ENCODE data around the gene GCK. TPM values are rescaled to one million over a fixed set of nuclear protein-coding genes. Genes with fewer than 3 reads are reported as not detected.

GCK gene
- total RNA-seq, 1 experiment from 2014 or later = not detected

GRCh38 chr7:44180631-44181030 lies 8.6 kb downstream of the GCK start:
- CTCF ChIA-PET = no interaction called here
- peaks cover 7% of the 10 kb centered on the region for H3K9me3 ChIP-seq (ENCODE audit: low read depth, low read length, poor library complexity, severe bottlenecking)
- BruUV-seq (replicated peaks) = no TSS peak
- TF ChIP-seq EZH2 (IDR thresholded peaks at IDR 0.05; ENCODE audit: borderline replicate concordance, low read depth, low read length, poor library complexity, severe bottlenecking) = no peak
- TF ChIP-seq CTCF (conservative IDR thresholded peaks at IDR 0.05; ENCODE audit: low read depth, low read length) = no peak
- no peak for DNase-seq (ENCODE audit: low spot score)
- no peaks in the 10 kb centered on the region for H3K27me3 ChIP-seq (replicated peaks; ENCODE audit: insufficient read depth, low read depth, low read length, poor library complexity)
- no peak overlapping the region for H3K4me3 ChIP-seq (ENCODE audit: low read depth, low read length, poor library complexity, severe bottlenecking)
- peaks cover 9% of the 10 kb centered on the region for H3K4me1 ChIP-seq (ENCODE audit: insufficient read depth, low read length, poor library complexity, severe bottlenecking)
- POLR2A ChIA-PET (ENCODE audit: low non-redundant PET) = no interaction called here
- H3K36me3 ChIP-seq (ENCODE audit: insufficient read depth, low read length, poor library complexity, severe bottlenecking) = no peaks in the 10 kb centered on the region
- H3K27ac ChIP-seq (ENCODE audit: low read depth, low read length, poor library complexity, severe bottlenecking) = no peak overlapping the region
- intact Hi-C loops (cut with micrococcal nuclease; ENCODE audit: unreplicated experiment) = no loop called here

- POLR2A ChIA-PET (ENCODE audit: low non-redundant PET) = no interaction called here
- CTCF ChIA-PET = no interaction called here
- no TSS peak for BruUV-seq (replicated peaks)
- TF ChIP-seq CTCF (conservative IDR thresholded peaks at IDR 0.05; ENCODE audit: low read depth, low read length) (no peak), EZH2 (IDR thresholded peaks at IDR 0.05; ENCODE audit: borderline replicate concordance, low read depth, low read length, poor library complexity, severe bottlenecking) (no peak)
- peaks cover 3% of the 10 kb centered on the region for H3K9me3 ChIP-seq (ENCODE audit: low read depth, low read length, poor library complexity, severe bottlenecking)
- intact Hi-C loops (cut with micrococcal nuclease; ENCODE audit: unreplicated experiment) = no loop called here
- H3K36me3 ChIP-seq (ENCODE audit: insufficient read depth, low read length, poor library complexity, severe bottlenecking) = no peaks in the 10 kb centered on the region
- no peak overlapping the region for H3K4me3 ChIP-seq (ENCODE audit: low read depth, low read length, poor library complexity, severe bottlenecking)
- no peaks in the 10 kb centered on the region for H3K27me3 ChIP-seq (replicated peaks; ENCODE audit: insufficient read depth, low read depth, low read length, poor library complexity)
- H3K4me1 ChIP-seq (ENCODE audit: insufficient read depth, low read length, poor library complexity, severe bottlenecking) = peaks cover 9% of the 10 kb centered on the region
- no peak overlapping the region for H3K27ac ChIP-seq (ENCODE audit: low read depth, low read length, poor library complexity, severe bottlenecking)
- DNase-seq (ENCODE audit: low spot score) = peak; percentile 61
Observed at GRCh38 chr7:44177570-44178131, 11.6 kb downstream of the GCK start.

DNA sequence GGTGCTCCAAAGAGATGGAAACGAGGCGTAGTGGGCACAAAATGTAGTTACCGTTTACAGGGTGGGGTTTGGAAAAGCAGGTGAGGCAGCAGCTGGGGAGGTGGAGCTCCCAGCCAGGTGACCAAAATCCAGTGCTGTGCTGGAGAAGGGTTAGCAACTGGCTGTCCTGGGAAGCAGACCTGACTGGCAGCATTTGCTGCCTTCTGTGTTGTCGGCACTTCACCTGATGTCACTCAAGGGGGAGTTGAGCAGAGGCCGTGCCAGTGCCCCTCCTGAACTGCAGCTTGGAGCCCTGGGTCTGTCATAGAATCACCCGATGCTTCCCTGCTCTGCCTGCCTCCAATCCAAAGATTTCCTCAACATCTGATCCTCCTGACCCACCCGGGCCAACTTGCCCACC lies 12.8 kb downstream of the GCK start:
- ChIA-PET POLR2A (ENCODE audit: low non-redundant PET) (no interaction called here), CTCF (no interaction called here)
- Histone ChIP-seq H3K4me3 (ENCODE audit: low read depth, low read length, poor library complexity, severe bottlenecking) (no peak overlapping the region), H3K9me3 (ENCODE audit: low read depth, low read length, poor library complexity, severe bottlenecking) (no peaks in the 10 kb centered on the region), H3K27ac (ENCODE audit: low read depth, low read length, poor library complexity, severe bottlenecking) (no peak overlapping the region), H3K27me3 (replicated peaks; ENCODE audit: insufficient read depth, low read depth, low read length, poor library complexity) (no peaks in the 10 kb centered on the region), H3K4me1 (ENCODE audit: insufficient read depth, low read length, poor library complexity, severe bottlenecking) (peaks cover 9% of the 10 kb centered on the region), H3K36me3 (ENCODE audit: insufficient read depth, low read length, poor library complexity, severe bottlenecking) (no peaks in the 10 kb centered on the region)
- intact Hi-C loops (cut with micrococcal nuclease; ENCODE audit: unreplicated experiment) = no loop called here
- TF ChIP-seq CTCF (conservative IDR thresholded peaks at IDR 0.05; ENCODE audit: low read depth, low read length) (no peak), EZH2 (IDR thresholded peaks at IDR 0.05; ENCODE audit: borderline replicate concordance, low read depth, low read length, poor library complexity, severe bottlenecking) (no peak)
- no peak for DNase-seq (ENCODE audit: low spot score)
- no TSS peak for BruUV-seq (replicated peaks)
